GM10847 (cell line): ENCODE results near the gene DPPA5.

Source experiments
- POLR2A ChIP-seq: IDR thresholded peaks from 2 replicates; pipeline ENCODE4 v1.6.1; 2011; ENCODE audit not compliant: insufficient read length; ENCODE audit errors: extremely low read depth

The DPPA5 gene

GRCh38 chr6:73369157-73369556 lies 15.1 kb upstream of the DPPA5 start:
- no peak for TF ChIP-seq POLR2A

- TF ChIP-seq POLR2A: no peak
Measured at GRCh38 chr6:73368675-73369074, 14.6 kb upstream of the DPPA5 start.

GRCh38 chr6:73367761-73368355 lies 13.8 kb upstream of the DPPA5 start:
- no peak for TF ChIP-seq POLR2A

GRCh38 chr6:73364549-73364948 lies 10.5 kb upstream of the DPPA5 start:
- TF ChIP-seq POLR2A: no peak

- TF ChIP-seq POLR2A: no peak
Measured at GRCh38 chr6:73364121-73364520, 10.0 kb upstream of the DPPA5 start.

GRCh38 chr6:73363537-73363875 lies 9.4 kb upstream of the DPPA5 start:
- TF ChIP-seq POLR2A: no peak

GRCh38 chr6:73362869-73363536 lies 8.9 kb upstream of the DPPA5 start:
- TF ChIP-seq POLR2A: no peak

- no peak for TF ChIP-seq POLR2A
Measured at GRCh38 chr6:73362358-73362757, 8.3 kb upstream of the DPPA5 start, which contains the start of gene KHDC3L. KHDC3L (plus strand) TSS chr6:73362658; CDS start chr6:73362730, 72 bp downstream.

GRCh38 chr6:73349311-73349710 lies 4.8 kb downstream of the DPPA5 start:
- TF ChIP-seq POLR2A: no peak

GRCh38 chr6:73348550-73349204 lies 5.4 kb downstream of the DPPA5 start:
- no peak for TF ChIP-seq POLR2A

GRCh38 chr6:73343164-73343563 lies 10.9 kb downstream of the DPPA5 start:
- no peak for TF ChIP-seq POLR2A

- TF ChIP-seq POLR2A: no peak
Measured at GRCh38 chr6:73342174-73342573, 11.9 kb downstream of the DPPA5 start.

GRCh38 chr6:73341335-73341734 lies 12.7 kb downstream of the DPPA5 start:
- TF ChIP-seq POLR2A: no peak

- no peak for TF ChIP-seq POLR2A
Measured at GRCh38 chr6:73340048-73340447, 14.0 kb downstream of the DPPA5 start.

- TF ChIP-seq POLR2A: no peak
Measured at GRCh38 chr6:73339340-73339739, 14.7 kb downstream of the DPPA5 start.

GRCh38 chr6:73329201-73329600 lies 24.9 kb downstream of the DPPA5 start:
- no peak for TF ChIP-seq POLR2A
